BLaER1 (cell line): ENCODE data around the gene BTLA.
"Not testable (repeated sequence)": the region's sequence is repeated elsewhere in the genome, so short reads cannot be mapped to it uniquely, and the experiment has no call there.

Experiments used
- H3K27ac ChIP-seq: shearing (Covaris generic); formaldehyde crosslinking; 2 replicates; pipeline ENCODE4 v1.8.1; 2022
- H3K27me3 ChIP-seq: shearing (Covaris generic); formaldehyde crosslinking; 2 replicates; pipeline ENCODE4 v1.8.1; 2022
- H3K36me3 ChIP-seq: shearing (Covaris generic); formaldehyde crosslinking; 2 replicates; pipeline ENCODE4 v1.8.1; 2022
- H3K4me1 ChIP-seq: shearing (Covaris generic); formaldehyde crosslinking; 2 replicates; pipeline ENCODE4 v1.8.1; 2022
- H3K4me2 ChIP-seq: shearing (Covaris generic); formaldehyde crosslinking; 2 replicates; pipeline ENCODE4 v1.8.1; 2022
- H3K4me3 ChIP-seq: shearing (Covaris generic); formaldehyde crosslinking; 2 replicates; pipeline ENCODE4 v1.8.1; 2022
- H3K9ac ChIP-seq: shearing (Covaris generic); formaldehyde crosslinking; 2 replicates; pipeline ENCODE4 v1.8.1; 2022
- H3K9me3 ChIP-seq: shearing (Covaris generic); formaldehyde crosslinking; 2 replicates; pipeline ENCODE4 v1.8.1; 2022
- H4K20me1 ChIP-seq: shearing (Covaris generic); formaldehyde crosslinking; 2 replicates; pipeline ENCODE4 v1.8.1; 2022
- Cebpa-rat ChIP-seq: shearing (Covaris generic); IDR thresholded peaks from 2 replicates; pipeline ENCODE4 v1.8.1; 2022

The BTLA gene

GRCh38 chr3:112498914-112499711 is at the start of gene BTLA:
Gene BTLA, minus strand, starts transcription at chr3:112499472. Its CDS starts 114 bp downstream, at chr3:112499358.
- H3K9ac ChIP-seq, result no peak within 1 kb of the TSS
- H3K36me3 ChIP-seq, result no peaks in the 10 kb centered on the region
- no peak for TF ChIP-seq Cebpa-rat
- peak within 1 kb of the TSS; percentile 16 for H3K4me2 ChIP-seq
- no peak within 1 kb of the TSS for H3K27ac ChIP-seq
- H3K9me3 ChIP-seq, result no peaks in the 10 kb centered on the region
- no peaks in the 10 kb centered on the region for H4K20me1 ChIP-seq
- H3K4me1 ChIP-seq, result peaks cover 24% of the 10 kb centered on the region
- no peak within 1 kb of the TSS for H3K4me3 ChIP-seq
- no peaks in the 10 kb centered on the region for H3K27me3 ChIP-seq

GRCh38 chr3:112546216-112546759 is 47.0 kb upstream of the BTLA start:
- no peaks in the 10 kb centered on the region for H3K9me3 ChIP-seq
- H3K4me1 ChIP-seq, result no peaks in the 10 kb centered on the region
- H3K9ac ChIP-seq, result no peak overlapping the region
- H3K36me3 ChIP-seq, result peaks cover 61% of the 10 kb centered on the region
- no peak overlapping the region for H3K4me3 ChIP-seq
- no peaks in the 10 kb centered on the region for H3K27me3 ChIP-seq
- no peak overlapping the region for H3K4me2 ChIP-seq
- H4K20me1 ChIP-seq, result peaks cover 16% of the 10 kb centered on the region
- no peak for TF ChIP-seq Cebpa-rat
- H3K27ac ChIP-seq, result no peak overlapping the region

GRCh38 chr3:112539825-112540650 is 40.8 kb upstream of the BTLA start:
- Histone ChIP-seq H3K27me3 (no peaks in the 10 kb centered on the region), H4K20me1 (no peaks in the 10 kb centered on the region), H3K4me2 (no peak overlapping the region), H3K27ac (no peak overlapping the region), H3K36me3 (peaks cover 61% of the 10 kb centered on the region), H3K9ac (no peak overlapping the region), H3K4me1 (no peaks in the 10 kb centered on the region), H3K9me3 (no peaks in the 10 kb centered on the region), H3K4me3 (no peak overlapping the region)
- no peak for TF ChIP-seq Cebpa-rat

- Histone ChIP-seq H3K4me1 (no peaks in the 10 kb centered on the region), H3K9ac (no peak overlapping the region), H3K36me3 (peaks cover 66% of the 10 kb centered on the region), H4K20me1 (no peaks in the 10 kb centered on the region), H3K4me3 (no peak overlapping the region), H3K27ac (no peak overlapping the region), H3K4me2 (no peak overlapping the region), H3K27me3 (no peaks in the 10 kb centered on the region), H3K9me3 (no peaks in the 10 kb centered on the region)
- TF ChIP-seq Cebpa-rat, result no peak
These were observed 32.1 kb upstream of the BTLA start for GRCh38 chr3:112531358-112531781.

GRCh38 chr3:112530573-112530972 is 31.3 kb upstream of the BTLA start:
- TF ChIP-seq Cebpa-rat, result no peak
- no peak overlapping the region for H3K4me2 ChIP-seq
- no peaks in the 10 kb centered on the region for H3K4me1 ChIP-seq
- no peak overlapping the region for H3K9ac ChIP-seq
- H4K20me1 ChIP-seq, result no peaks in the 10 kb centered on the region
- peaks cover 59% of the 10 kb centered on the region for H3K36me3 ChIP-seq
- no peak overlapping the region for H3K27ac ChIP-seq
- H3K9me3 ChIP-seq, result no peaks in the 10 kb centered on the region
- H3K27me3 ChIP-seq, result no peaks in the 10 kb centered on the region
- no peak overlapping the region for H3K4me3 ChIP-seq

GRCh38 chr3:112524127-112524526 is 24.9 kb upstream of the BTLA start:
- H3K36me3 ChIP-seq, result peaks cover 29% of the 10 kb centered on the region
- not testable (repeated sequence) for H3K9me3 ChIP-seq, H3K4me1 ChIP-seq, H3K9ac ChIP-seq, H3K4me2 ChIP-seq, H4K20me1 ChIP-seq, H3K27me3 ChIP-seq, H3K4me3 ChIP-seq, H3K27ac ChIP-seq

- no peak overlapping the region for H3K4me2 ChIP-seq
- H3K4me1 ChIP-seq, result no peaks in the 10 kb centered on the region
- no peaks in the 10 kb centered on the region for H4K20me1 ChIP-seq
- no peaks in the 10 kb centered on the region for H3K36me3 ChIP-seq
- no peaks in the 10 kb centered on the region for H3K27me3 ChIP-seq
- no peak overlapping the region for H3K9ac ChIP-seq
- no peak overlapping the region for H3K27ac ChIP-seq
- no peak overlapping the region for H3K4me3 ChIP-seq
- no peaks in the 10 kb centered on the region for H3K9me3 ChIP-seq
- TF ChIP-seq Cebpa-rat, result no peak
These were observed 20.2 kb upstream of the BTLA start for GRCh38 chr3:112519424-112520001.

- not testable (repeated sequence) for H3K4me3 ChIP-seq, H3K36me3 ChIP-seq, H3K27me3 ChIP-seq, H3K9me3 ChIP-seq, H3K4me1 ChIP-seq, H3K4me2 ChIP-seq, H4K20me1 ChIP-seq, H3K9ac ChIP-seq
- H3K27ac ChIP-seq, result peak overlapping the region; percentile 22; the same call in 1 of the 2 replicates
These were observed 19.7 kb upstream of the BTLA start for GRCh38 chr3:112518970-112519369.

- Histone ChIP-seq H3K4me1 (no peaks in the 10 kb centered on the region), H4K20me1 (no peaks in the 10 kb centered on the region), H3K4me3 (no peak overlapping the region), H3K9me3 (peaks cover 32% of the 10 kb centered on the region), H3K27me3 (no peaks in the 10 kb centered on the region), H3K36me3 (no peaks in the 10 kb centered on the region), H3K9ac (no peak overlapping the region), H3K4me2 (no peak overlapping the region), H3K27ac (no peak overlapping the region)
- TF ChIP-seq Cebpa-rat, result no peak
These were observed 15.4 kb upstream of the BTLA start for GRCh38 chr3:112514527-112515128.
